H1 (cell line): Measurements from ENCODE around the gene NOL12. TPM values are rescaled to one million over a fixed set of nuclear protein-coding genes. Genes with fewer than 3 reads are reported as not detected.

ENCODE experiments used
- CTCF ChIA-PET: fragments of 300-600 bp; sonication (Branson Sonifier 250); formaldehyde crosslinking; loops from one replicate; lab custom pipeline; 2021; ENCODE audit not compliant: partially characterized antibody; lab: Charles Lee
- POLR2A ChIA-PET: fragments of 300-600 bp; sonication (Branson Sonifier 250); formaldehyde crosslinking; loops from one replicate; lab custom pipeline; 2021; ENCODE audit warnings: inconsistent platforms; ENCODE audit not compliant: partially characterized antibody; lab: Charles Lee
- DNase-seq, 2 experiments: peaks; one replicate each; pipeline versions ENCODE4 v3.0.0 to v3.0.0-alpha.2; 2010 to 2022; ENCODE audit warnings: low spot score in 2 of 2, low read depth in 1 of 2, mixed read lengths in 1 of 2
- FAIRE-seq: peaks from 2 replicates; lab custom pipeline; 2011; peaks lifted over from hg19 to GRCh38; lab: Jason Lieb, UNC
- H2AFZ ChIP-seq: 2 replicates; pipeline ENCODE4 v1.8.1; 2012; ENCODE audit warnings: low read length, inconsistent platforms
- H2AK5ac ChIP-seq: 2 replicates; pipeline ENCODE4 v1.6.1; 2013; ENCODE audit warnings: low read depth, low read length
- H2BK120ac ChIP-seq: replicated peaks from 2 replicates; pipeline ENCODE3; 2013; ENCODE audit warnings: low read depth, low read length, inconsistent platforms
- H2BK12ac ChIP-seq: 2 replicates; pipeline ENCODE4 v1.6.1; 2013; ENCODE audit warnings: low read depth, low read length
- H2BK15ac ChIP-seq: 2 replicates; pipeline ENCODE4 v1.6.1; 2013; ENCODE audit warnings: low read length
- H2BK20ac ChIP-seq: 2 replicates; pipeline ENCODE4 v1.6.1; 2013; ENCODE audit warnings: low read length
- H2BK5ac ChIP-seq: 2 replicates; pipeline ENCODE4 v1.6.1; 2013; ENCODE audit warnings: low read depth, low read length
- H3K14ac ChIP-seq: 2 replicates; pipeline ENCODE4 v1.6.1; 2013; ENCODE audit warnings: inconsistent platforms; ENCODE audit not compliant: insufficient read length
- H3K18ac ChIP-seq: 2 replicates; pipeline ENCODE4 v1.6.1; 2013; ENCODE audit warnings: low read length; ENCODE audit errors: extremely low read depth
- H3K23ac ChIP-seq: 2 replicates; pipeline ENCODE4 v1.6.1; 2013; ENCODE audit warnings: inconsistent platforms; ENCODE audit not compliant: insufficient read length
- H3K23me2 ChIP-seq: 2 replicates; pipeline ENCODE4 v1.6.1; 2013; ENCODE audit warnings: low read depth, low read length
- H3K27ac ChIP-seq: 2 replicates; pipeline ENCODE4 v1.6.1; 2011; ENCODE audit warnings: low read depth, low read length, inconsistent platforms
- H3K27me3 ChIP-seq, 4 experiments: replicated peaks in 1 of 4; 1 replicate in 1 of 4; 2 replicates in 3 of 4; pipeline versions ENCODE4 v1.6.1 to v1.8.1; 2011 to 2013; ENCODE audit warnings: low read length in 3 of 4, mild to moderate bottlenecking in 3 of 4, inconsistent platforms in 2 of 4, mixed read lengths in 2 of 4, moderate library complexity in 1 of 4; ENCODE audit not compliant: control insufficient read depth in 3 of 4, insufficient read depth in 3 of 4; ENCODE audit errors: extremely low read depth in 1 of 4
- H3K36me3 ChIP-seq, 4 experiments: 2 replicates each; pipeline versions ENCODE4 v1.6.1 to v1.8.1; 2011 to 2013; ENCODE audit warnings: mild to moderate bottlenecking in 4 of 4, low read length in 3 of 4, moderate library complexity in 2 of 4, control low read depth in 1 of 4, inconsistent platforms in 1 of 4; ENCODE audit not compliant: insufficient read depth in 4 of 4, control insufficient read depth in 2 of 4
- H3K4ac ChIP-seq: replicated peaks from 2 replicates; pipeline ENCODE3; 2013; ENCODE audit warnings: low read length, low read depth, mixed read lengths, inconsistent platforms; ENCODE audit not compliant: insufficient read length
- H3K4me1 ChIP-seq, 4 experiments: replicated peaks in 1 of 4; 1 replicate in 1 of 4; 2 replicates in 3 of 4; pipeline versions ENCODE4 v1.6.1 to v1.8.1; 2011 to 2013; ENCODE audit warnings: low read length in 3 of 4, inconsistent platforms in 2 of 4, mixed read lengths in 1 of 4; ENCODE audit not compliant: insufficient read depth in 4 of 4, control insufficient read depth in 3 of 4
- H3K4me2 ChIP-seq, 2 experiments: 2 replicates each; pipeline versions ENCODE4 v1.6.1 to v1.8.1; 2011 to 2013; ENCODE audit warnings: low read depth in 2 of 2, low read length in 2 of 2, control low read depth in 1 of 2, inconsistent platforms in 1 of 2, mild to moderate bottlenecking in 1 of 2; ENCODE audit not compliant: insufficient read depth in 1 of 2
- H3K4me3 ChIP-seq, 4 experiments: fragments of 200-600, 300-600 bp in 1 of 4; sonication (generic), shearing (Covaris generic), sonication (Bioruptor Twin) in 1 of 4; 2 replicates each; pipeline versions ENCODE4 v1.5.1 to v1.8.1; 2011 to 2016; ENCODE audit warnings: low read length in 4 of 4, low read depth in 3 of 4, control low read depth in 2 of 4, inconsistent platforms in 2 of 4, mild to moderate bottlenecking in 2 of 4, mixed read lengths in 1 of 4, moderate library complexity in 1 of 4; ENCODE audit not compliant: insufficient read depth in 2 of 4; ENCODE audit errors: extremely low read depth in 1 of 4
- H3K56ac ChIP-seq: replicated peaks from 2 replicates; pipeline ENCODE3; 2013; ENCODE audit warnings: low read depth, mild to moderate bottlenecking, mixed read lengths, low read length, inconsistent platforms; ENCODE audit not compliant: insufficient read length
- H3K79me1 ChIP-seq: 2 replicates; pipeline ENCODE4 v1.6.1; 2013; ENCODE audit warnings: low read depth, low read length, control low read depth
- H3K79me2 ChIP-seq, 2 experiments: 2 replicates each; pipeline versions ENCODE4 v1.6.1 to v1.8.1; 2012 to 2013; ENCODE audit warnings: low read length in 2 of 2, mild to moderate bottlenecking in 2 of 2, inconsistent platforms in 1 of 2; ENCODE audit not compliant: insufficient read depth in 2 of 2, control insufficient read depth in 1 of 2
- H3K9ac ChIP-seq, 4 experiments: replicated peaks in 1 of 4; 1 replicate in 1 of 4; 2 replicates in 3 of 4; pipeline versions ENCODE4 v1.6.1 to v1.8.1; 2011 to 2013; ENCODE audit warnings: low read depth in 3 of 4, low read length in 3 of 4, control low read depth in 2 of 4, mild to moderate bottlenecking in 2 of 4, moderate library complexity in 2 of 4, inconsistent platforms in 1 of 4; ENCODE audit errors: extremely low read depth in 1 of 4
- H3K9me3 ChIP-seq, 2 experiments: 2 replicates each; pipeline versions ENCODE4 v1.6.1 to v1.8.1; 2012 to 2013; ENCODE audit warnings: mild to moderate bottlenecking in 2 of 2, moderate library complexity in 2 of 2, control low read depth in 1 of 2, inconsistent platforms in 1 of 2, low read depth in 1 of 2, low read length in 1 of 2, mixed read lengths in 1 of 2; ENCODE audit not compliant: insufficient read depth in 2 of 2
- H4K20me1 ChIP-seq, 2 experiments: replicated peaks in 1 of 2; 2 replicates each; pipeline versions ENCODE3 to v1.8.1; 2011 to 2013; ENCODE audit warnings: inconsistent platforms in 2 of 2, low read length in 2 of 2, mild to moderate bottlenecking in 1 of 2; ENCODE audit not compliant: insufficient read depth in 2 of 2, control insufficient read depth in 1 of 2
- H4K5ac ChIP-seq: 2 replicates; pipeline ENCODE4 v1.6.1; 2013; ENCODE audit warnings: low read length, low read depth, mixed read lengths, inconsistent platforms; ENCODE audit not compliant: insufficient read length
- H4K8ac ChIP-seq: 2 replicates; pipeline ENCODE4 v1.8.0; 2013; ENCODE audit warnings: mild to moderate bottlenecking, moderate library complexity, low read length, inconsistent platforms; ENCODE audit not compliant: insufficient read depth; ENCODE audit errors: extremely low read depth
- H4K91ac ChIP-seq: replicated peaks from 2 replicates; pipeline ENCODE3; 2013; ENCODE audit warnings: low read length, mixed read lengths, inconsistent platforms; ENCODE audit not compliant: insufficient read length
- CBX5 ChIP-seq: fragments of 300-800, 300-1000 bp; sonication (generic); IDR thresholded peaks from 2 replicates; pipeline ENCODE4 v1.7.1; 2016; ENCODE audit warnings: antibody characterized with exemption, low read length, low read depth
- CREB1 ChIP-seq: IDR thresholded peaks from 2 replicates; pipeline ENCODE4 v1.6.1; 2012; ENCODE audit warnings: inconsistent platforms
- CTBP2 ChIP-seq: IDR thresholded peaks from 2 replicates; pipeline ENCODE4 v1.7.0; 2011; ENCODE audit warnings: borderline replicate concordance, mild to moderate bottlenecking, moderate library complexity, mixed read lengths, low read length; ENCODE audit not compliant: insufficient read depth, insufficient read length
- EP300 ChIP-seq, 2 experiments: IDR thresholded peaks; 1 replicate in 1 of 2; 2 replicates in 1 of 2; pipeline ENCODE4 v1.6.1; 2011 to 2012; ENCODE audit warnings: low read depth in 2 of 2, low read length in 2 of 2, mild to moderate bottlenecking in 2 of 2, borderline replicate concordance in 1 of 2, inconsistent platforms in 1 of 2, moderate library complexity in 1 of 2
- FOSL1 ChIP-seq: IDR thresholded peaks from 2 replicates; pipeline ENCODE4 v1.6.1; 2011; ENCODE audit warnings: mild to moderate bottlenecking, low read depth, low read length, moderate library complexity; ENCODE audit not compliant: insufficient read depth
- HDAC2 ChIP-seq, 2 experiments: fragments of 300-600 bp in 1 of 2; sonication (generic) in 1 of 2; IDR thresholded peaks; 2 replicates each; pipeline ENCODE4 v1.6.1; 2011 to 2012; ENCODE audit warnings: low read depth in 2 of 2, low read length in 2 of 2, mild to moderate bottlenecking in 2 of 2, moderate library complexity in 2 of 2, borderline replicate concordance in 1 of 2, inconsistent platforms in 1 of 2
- NANOG ChIP-seq: IDR thresholded peaks from 2 replicates; pipeline ENCODE4 v1.6.1; 2011; ENCODE audit warnings: low read length, low read depth, mild to moderate bottlenecking, inconsistent platforms; ENCODE audit not compliant: insufficient read depth, poor library complexity, severe bottlenecking
- SUZ12 ChIP-seq: fragments of 200-600 bp; sonication (generic); IDR thresholded peaks from 2 replicates; pipeline ENCODE4 v1.6.1; 2012; ENCODE audit warnings: mild to moderate bottlenecking, inconsistent platforms, low read length, moderate library complexity, mixed read lengths
- TAF7 ChIP-seq: optimal IDR thresholded peaks from 2 replicates; pipeline ENCODE3; 2011; ENCODE audit warnings: low read depth, mild to moderate bottlenecking, inconsistent platforms, low read length, moderate library complexity, borderline replicate concordance
- WGBS, 2 experiments: shearing (Covaris generic) in 1 of 2; methylation state at CpG; one replicate each; pipeline versions ENCODE4 v1.1.6 to v1.1.7; 2013 to 2015; ENCODE audit warnings: low lambda C conversion rate in 2 of 2, mixed read lengths in 2 of 2, inconsistent platforms in 1 of 2, low coverage in 1 of 2, missing lambda C conversion rate in 1 of 2; ENCODE audit not compliant: insufficient replicate concordance in 2 of 2, insufficient coverage in 1 of 2, insufficient read length in 1 of 2; ENCODE audit errors: extremely low coverage in 1 of 2, missing lambda C conversion rate in 1 of 2; 5-methylcytosine and 5-hydroxymethylcytosine counted together
- polyA plus RNA-seq, 7 experiments: library from polyadenylated mRNA; depleted of rRNA in 3 of 7; stranded (reverse) in 5 of 7; unstranded in 2 of 7; fragments of >200 nt in 5 of 7; fragments of 200-250 nt in 2 of 7; gene quantifications; 1 replicate in 5 of 7; 2 replicates in 1 of 7; 4 replicates in 1 of 7; pipeline versions ENCODE4 v1.2.1 to v1.2.3, GENCODE V29; 2011 to 2013; ENCODE audit warnings: missing spikeins in 2 of 7, mixed read lengths in 2 of 7
- total RNA-seq: library from RNA; stranded (reverse); fragmentation: NEBNext Ultra II Directional; extraction: Animal tissue kit (Norgen Biotek cat#: 25700); gene quantifications from 2 replicates; pipeline ENCODE4 v1.2.1, GENCODE V29; 2021
- TF ChIP-seq, protein P1 (sequence below): IDR thresholded peaks from 2 replicates; pipeline ENCODE4 v1.6.1; 2012; ENCODE audit warnings: inconsistent platforms

Gene NOL12
- total and polyA plus RNA-seq, 2 of the 8 experiments (the other 6 are each of a cell fraction or from before 2014, with no cell fraction given): 25.3 to 28.3 TPM

DNA sequence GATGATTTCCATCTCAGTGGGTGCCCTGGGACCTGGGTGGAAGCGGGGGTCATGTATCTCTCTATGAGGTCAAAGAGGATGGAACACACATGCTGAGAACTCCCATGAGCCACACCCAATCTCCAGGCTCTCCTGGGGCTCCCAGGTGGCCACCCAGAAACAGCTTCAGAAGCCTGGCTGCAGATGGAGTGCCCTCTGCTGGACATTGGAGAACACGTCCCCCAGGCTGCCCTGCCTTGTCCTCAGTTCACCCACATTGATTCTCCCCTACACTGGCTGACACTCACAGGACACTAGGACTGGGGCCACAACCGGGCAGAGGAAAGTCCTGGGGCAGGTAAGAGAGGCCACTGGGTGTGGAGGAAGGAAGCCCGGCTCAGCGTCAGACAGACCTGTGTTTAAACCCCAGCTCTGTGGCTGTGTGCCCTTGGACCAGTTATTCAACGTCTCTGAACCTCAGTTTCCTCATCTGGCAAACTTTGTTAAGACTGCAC lies 4.5 kb upstream of the NOL12 start:
- POLR2A ChIA-PET: interaction anchor here (0.5 to 5.4 kb wide), 13 partner anchors 10 to 335 kb away, joined by 3 to 37 read pairs (median 4); partner anchors contain the start of genes PDXP and TRIOBP
- FAIRE-seq: no peak
- TF ChIP-seq CREB1 (0 out of 2 replicates have a peak, but pooled peaks have one; percentile 18), CTBP2 (no peak), NANOG (no peak), CBX5 (no peak), TAF7 (peak; percentile 68), EP300 (IDR thresholded peaks at IDR 0.05; ENCODE audit: borderline replicate concordance in 1 of 2, low read depth in 2 of 2, low read length in 2 of 2) (0 out of 3 replicates have a peak, but pooled peaks of 1 of the 2 experiments have one; percentile 53), HDAC2 (IDR thresholded peaks at IDR 0.05; ENCODE audit: borderline replicate concordance in 1 of 2, low read depth in 2 of 2, low read length in 2 of 2) (0 out of 4 replicates have a peak, but pooled peaks of 1 of the 2 experiments have one; percentile 70), SUZ12 (no peak), FOSL1 (no peak)
- TF ChIP-seq, protein P1, sequence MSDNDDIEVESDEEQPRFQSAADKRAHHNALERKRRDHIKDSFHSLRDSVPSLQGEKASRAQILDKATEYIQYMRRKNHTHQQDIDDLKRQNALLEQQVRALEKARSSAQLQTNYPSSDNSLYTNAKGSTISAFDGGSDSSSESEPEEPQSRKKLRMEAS: peak; percentile 79; the same call in 1 of the 2 replicates

More for the DNA sequence above, 4.5 kb upstream of the NOL12 start:
- Histone ChIP-seq H2BK15ac (no peak overlapping the region), H4K20me1 (peaks cover 0 to 2% of the 10 kb centered on the region in 2 experiments), H4K5ac (no peak overlapping the region), H3K9ac (no peak overlapping the region), H3K56ac (no peak overlapping the region), H2BK12ac (no peak overlapping the region), H3K27me3 (no peaks in the 10 kb centered on the region), H3K23me2 (peaks cover under 1% of the 10 kb centered on the region; the same call in 1 of the 2 replicates), H3K4me1 (peaks cover 0 to 2% (median under 1%) of the 10 kb centered on the region in 4 experiments; a peak in 4 of 7 replicates), H3K4ac (no peak overlapping the region), H3K14ac (no peak overlapping the region), H3K4me2 (no peak overlapping the region), H2AFZ (no peak overlapping the region), H3K23ac (no peak overlapping the region), H3K79me1 (no peaks in the 10 kb centered on the region), H3K36me3 (no peaks in the 10 kb centered on the region), H2AK5ac (no peak overlapping the region), H2BK20ac (no peak overlapping the region), H3K18ac (no peak overlapping the region), H4K8ac (no peak overlapping the region; the same call in 1 of the 2 replicates), H3K79me2 (0 out of 4 replicates have a peak, but pooled peaks cover 0 to under 1% of the 10 kb centered on the region in 2 experiments), H3K9me3 (no peaks in the 10 kb centered on the region), H2BK5ac (no peak overlapping the region), H4K91ac (no peak overlapping the region), H3K4me3 (no peak overlapping the region), H2BK120ac (no peak overlapping the region), H3K27ac (no peak overlapping the region)
- 32% methylated on average over 6 of the region's 6 CpGs; no CpG with 5 or more reads in 1 of the 2 experiments for WGBS, 2 experiments
- peak in 1 of 2 experiments; percentile 88 for DNase-seq
- CTCF ChIA-PET: interaction anchor here (0.6 to 16.3 kb wide), 23 partner anchors 9 to 116 kb away, joined by 3 to 261 read pairs (median 4); partner anchors contain the start of genes PDXP, SH3BP1 and TRIOBP
